ENCODE results near the gene NFATC2.
A peak's percentile ranks its signal among the peaks of the same experiment; 100 is the strongest.

Gene NFATC2

DNA sequence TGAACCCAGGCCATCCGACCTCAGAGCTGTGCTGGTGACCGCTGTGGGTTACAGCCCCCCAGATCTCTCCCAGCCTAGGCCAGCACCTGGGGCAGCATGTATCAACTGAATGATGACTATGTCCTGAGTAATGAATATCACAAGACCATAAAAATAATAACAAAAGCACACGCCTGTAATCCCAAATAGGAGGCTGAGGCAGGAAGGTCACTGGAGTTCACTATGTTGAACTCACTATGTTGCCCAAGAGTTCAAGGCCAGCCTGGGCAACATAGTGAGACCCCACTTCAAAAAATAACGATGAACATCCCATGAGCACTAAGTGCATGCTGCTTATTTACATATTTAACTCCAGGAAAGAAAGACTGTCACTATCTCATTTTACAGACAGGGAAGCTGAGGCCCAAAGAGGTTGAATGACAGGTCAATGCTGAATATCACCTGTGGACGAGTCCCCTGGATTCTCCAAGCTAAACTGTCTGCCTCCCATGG is 92.3 kb downstream of the NFATC2 start:
- DNase-seq: no peak

DNA sequence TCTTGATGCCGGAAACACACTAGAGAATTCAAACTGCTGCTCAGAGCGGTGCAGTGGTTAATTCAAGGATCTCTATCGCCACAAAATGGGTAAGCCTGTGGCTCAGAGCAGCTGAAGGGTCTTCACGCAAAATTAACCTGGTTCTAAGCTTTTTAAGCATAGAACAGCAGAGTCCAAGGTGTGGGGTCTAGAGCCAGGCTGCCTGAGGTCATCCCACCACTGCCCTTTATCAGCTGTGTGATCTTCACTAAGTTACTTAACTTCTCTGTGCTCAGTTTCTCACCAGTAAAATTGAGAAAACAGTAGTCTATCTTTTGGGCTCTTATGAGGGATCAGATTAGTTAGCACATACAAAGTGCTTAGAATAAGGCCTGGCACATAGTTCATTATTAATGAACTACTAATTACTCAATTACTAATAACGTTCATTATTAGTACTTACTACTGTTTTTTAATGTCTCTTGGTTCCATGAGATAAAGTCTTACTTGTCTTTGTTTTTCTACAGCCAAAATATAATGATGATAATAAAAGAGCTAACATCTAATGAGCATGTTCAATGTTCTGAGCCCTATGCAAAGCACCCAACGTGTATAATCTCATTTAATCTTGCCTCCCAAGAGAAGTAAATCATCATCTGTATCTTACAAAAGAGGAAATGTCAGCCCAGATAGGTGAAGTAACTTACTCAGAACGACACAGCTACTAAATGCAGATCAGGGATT is 92.9 kb downstream of the NFATC2 start:
- no peak for DNase-seq

DNA sequence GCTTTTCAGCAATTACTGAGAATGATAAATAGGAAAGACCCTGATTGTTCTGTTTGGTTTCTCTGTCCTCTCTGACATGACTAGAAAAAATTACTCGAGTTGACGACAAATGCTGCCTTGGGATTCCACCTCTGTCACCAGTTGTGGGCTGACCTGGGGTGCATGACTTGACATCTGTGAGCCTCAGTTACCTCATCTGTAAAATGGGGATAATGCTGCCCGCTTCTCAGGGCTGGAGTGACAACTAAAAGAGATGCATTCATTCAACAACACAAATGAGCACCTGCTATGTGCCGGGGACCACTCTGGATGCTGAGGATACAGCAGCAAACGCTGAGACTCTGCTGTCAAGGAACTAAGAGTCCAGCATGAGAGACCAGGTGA is 94.8 kb downstream of the NFATC2 start:
- no peak for DNase-seq

DNA sequence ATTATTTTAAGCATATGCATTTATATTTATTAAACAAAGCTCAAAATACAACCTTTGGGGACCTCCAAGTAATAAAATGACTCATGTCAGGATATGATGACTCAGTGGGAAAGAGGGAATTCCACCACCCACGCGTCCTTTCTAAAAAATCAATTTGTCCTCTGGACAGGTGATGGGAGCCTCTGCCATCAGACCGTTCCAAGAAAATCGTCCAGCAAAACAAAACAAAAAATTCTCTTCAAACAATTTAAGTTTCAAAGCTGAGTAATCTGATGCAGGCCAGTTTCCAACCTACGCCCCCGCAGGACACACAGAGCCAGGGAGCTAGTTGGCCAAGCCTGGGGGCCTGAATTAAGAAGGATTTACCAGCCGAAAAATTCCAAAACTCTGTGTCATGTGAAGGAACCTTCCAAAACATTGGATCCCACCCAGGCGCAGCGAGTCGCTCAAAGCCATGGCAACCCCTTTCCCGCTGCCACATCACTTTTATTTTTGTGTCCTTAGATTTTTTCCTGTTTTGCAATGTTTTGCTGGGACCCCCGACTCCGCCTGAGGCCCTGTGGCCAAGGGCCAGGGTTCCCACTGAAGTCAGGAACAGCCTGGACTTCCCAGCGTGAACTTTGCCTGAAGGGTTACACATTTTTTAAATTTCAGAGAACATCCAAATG is 95.3 kb downstream of the NFATC2 start:
- no peak for DNase-seq

DNA sequence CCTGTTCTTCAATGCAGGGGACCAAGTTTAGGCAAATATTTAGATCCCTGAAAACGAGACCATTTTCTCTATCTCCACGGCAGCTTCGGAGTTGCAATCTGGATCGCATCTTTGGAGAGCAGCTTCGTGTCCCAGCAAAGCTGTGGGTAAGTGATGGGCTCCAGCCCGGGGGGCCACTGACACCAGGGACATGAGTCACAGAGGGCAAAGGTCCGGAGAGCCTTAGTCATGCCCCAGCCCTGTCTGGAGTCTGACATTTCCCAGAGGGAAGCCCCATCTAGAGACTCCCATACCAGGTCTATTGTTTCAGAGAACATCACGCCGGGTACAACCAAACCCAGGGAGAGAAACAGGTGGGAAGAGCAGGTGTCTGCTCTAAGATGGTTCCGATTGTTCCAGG is 95.9 kb downstream of the NFATC2 start:
- no peak for DNase-seq

DNA sequence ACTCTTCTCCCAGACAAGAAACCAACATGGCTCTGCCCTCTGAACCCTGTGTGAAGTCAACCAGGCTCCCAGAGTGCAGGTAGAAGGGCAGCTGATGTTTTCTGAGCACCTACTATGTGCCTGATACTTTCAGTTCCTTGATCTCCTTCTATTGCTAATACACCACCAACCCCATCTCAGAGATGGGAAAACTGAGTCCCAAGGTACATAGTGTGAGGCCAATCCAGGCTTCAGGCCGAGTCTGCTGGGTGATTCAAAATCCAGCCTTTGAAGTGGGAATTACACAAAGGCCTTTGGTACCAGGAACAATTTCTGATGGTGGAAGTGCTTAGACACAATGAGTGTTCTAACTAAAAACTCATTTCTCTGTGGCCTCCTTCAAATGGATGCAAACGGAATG is 96.3 kb downstream of the NFATC2 start:
- no peak for DNase-seq

DNA sequence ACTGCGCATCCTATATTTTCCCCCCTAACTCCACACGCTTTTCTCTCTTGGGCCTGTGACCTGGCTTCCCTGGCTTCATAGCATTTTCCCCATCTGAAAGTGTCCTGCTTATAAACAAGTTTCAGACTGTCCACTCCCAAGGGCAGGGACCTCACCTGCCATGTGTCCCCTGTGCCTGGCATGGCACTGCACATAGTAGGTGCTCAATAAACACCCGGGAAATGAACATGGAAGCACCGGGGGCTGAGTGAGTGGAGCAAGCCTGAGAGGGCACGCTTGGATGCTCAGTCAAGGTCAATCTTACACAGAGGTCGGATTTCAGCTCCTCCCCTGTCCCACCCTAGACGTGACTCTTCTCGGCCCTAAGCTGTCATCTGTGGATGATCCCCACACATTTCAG is 96.9 kb downstream of the NFATC2 start:
- DNase-seq: no peak

DNA sequence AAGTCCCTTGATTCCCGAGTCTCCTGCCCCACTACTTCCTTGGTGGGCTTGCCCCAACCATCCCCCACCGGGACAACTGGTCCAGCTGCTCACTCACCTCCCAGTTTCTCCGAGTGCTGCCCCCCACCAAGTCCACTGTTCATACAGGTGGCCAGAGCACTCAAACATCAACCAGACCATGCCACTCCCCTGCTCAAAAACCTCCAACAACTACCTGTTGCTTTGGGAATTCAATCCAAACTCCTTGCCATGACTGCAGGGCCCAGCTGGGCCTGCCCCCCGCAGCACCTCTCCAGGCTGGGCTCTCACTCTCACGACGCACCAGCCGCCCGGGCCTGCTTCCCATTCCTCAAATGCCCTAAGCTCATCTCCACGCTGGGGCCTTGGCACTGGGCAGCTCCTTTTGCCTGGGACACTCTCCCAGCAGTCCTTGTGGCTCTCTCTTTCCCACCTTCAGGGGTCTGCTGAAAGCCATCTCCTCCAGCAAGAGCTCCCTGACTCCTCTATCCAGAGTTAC is 97.5 kb downstream of the NFATC2 start:
- DNase-seq: no peak

DNA sequence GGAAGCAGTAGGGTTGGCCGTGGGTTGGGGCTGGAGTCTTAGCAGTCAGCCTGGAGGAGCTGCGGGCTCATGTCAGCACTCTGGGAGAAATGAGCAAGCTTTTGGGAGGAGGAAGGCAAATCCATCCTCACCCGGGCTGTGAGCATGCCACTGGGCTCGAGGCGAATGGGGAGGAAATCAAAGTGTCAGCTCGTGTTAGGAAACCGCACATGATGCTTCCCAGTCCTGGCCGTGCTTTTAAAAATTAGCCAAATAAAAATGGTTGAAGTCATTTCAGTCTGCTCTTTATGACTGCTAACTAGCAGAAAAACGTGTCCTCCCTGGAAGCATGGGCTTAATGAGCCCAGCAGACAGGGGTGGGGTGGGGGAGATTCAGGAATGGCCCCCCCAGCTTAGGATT is 98.1 kb downstream of the NFATC2 start:
- no peak for DNase-seq

DNA sequence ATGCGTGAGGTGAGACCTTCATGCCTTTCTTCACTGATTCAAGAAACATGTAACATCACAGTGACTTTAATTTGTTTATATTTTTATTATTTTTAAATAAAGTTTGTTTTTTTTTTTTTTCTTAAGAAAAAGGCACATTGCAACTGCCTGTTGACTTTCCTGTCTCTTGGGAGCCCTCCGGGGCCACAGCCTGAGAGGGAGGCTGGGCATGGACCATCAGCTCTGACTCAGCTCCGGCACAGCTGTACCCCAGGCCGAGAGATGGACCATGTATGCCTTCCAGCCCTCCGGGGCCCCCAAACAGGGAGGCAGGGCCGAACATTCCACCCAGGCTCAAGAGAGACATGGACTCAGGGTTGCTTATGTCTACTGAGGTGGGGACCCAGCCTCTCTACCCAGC is 99.9 kb downstream of the NFATC2 start:
- no peak for DNase-seq

DNA sequence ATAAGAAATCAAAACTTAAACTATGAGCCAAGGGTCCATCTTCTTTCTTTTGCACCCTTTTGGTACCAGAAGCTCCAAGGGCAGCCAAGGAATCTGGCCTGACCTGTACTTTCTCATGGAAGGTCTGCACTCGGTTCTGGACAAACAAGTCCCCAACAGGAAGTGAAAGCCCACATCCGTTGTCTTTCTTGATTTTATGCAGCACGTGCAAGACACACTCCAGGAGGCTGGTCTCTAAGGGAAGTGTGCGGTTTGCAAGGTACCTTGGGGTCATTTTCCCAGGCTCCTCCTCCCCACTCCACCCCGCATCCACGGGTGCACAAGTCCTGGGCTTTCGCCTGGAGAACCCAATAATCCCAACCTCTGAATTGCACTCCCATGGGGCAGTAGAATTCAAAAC is 101.9 kb downstream of the NFATC2 start:
- peak in 1 of 5 experiments; percentile 73 for DNase-seq

DNA sequence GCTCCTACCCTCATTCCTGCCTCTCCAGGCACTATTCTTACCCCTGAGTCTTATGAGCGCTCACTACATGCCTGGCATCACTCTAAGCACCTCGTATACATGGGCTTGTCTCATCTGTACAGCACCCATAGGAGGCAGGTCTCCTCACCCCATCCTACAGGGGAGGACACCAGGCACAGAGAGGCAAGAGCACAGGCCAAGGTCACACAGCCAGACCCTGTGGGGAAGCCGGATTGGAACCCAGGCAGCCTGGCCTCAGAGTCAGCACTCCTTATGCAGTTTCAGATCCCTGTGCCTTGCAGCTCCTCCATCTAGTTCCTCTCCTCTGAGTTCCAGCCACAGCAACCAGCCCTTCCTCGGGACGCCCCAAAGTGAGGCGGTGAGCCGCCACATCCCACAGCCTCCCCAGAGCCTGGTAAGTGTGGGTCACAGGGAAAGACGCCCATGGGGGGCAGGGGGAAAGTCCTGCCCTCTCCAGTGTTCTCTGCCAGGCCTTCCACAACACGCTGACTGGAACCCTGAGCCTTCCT is 103.3 kb downstream of the NFATC2 start:
- no peak for DNase-seq

DNA sequence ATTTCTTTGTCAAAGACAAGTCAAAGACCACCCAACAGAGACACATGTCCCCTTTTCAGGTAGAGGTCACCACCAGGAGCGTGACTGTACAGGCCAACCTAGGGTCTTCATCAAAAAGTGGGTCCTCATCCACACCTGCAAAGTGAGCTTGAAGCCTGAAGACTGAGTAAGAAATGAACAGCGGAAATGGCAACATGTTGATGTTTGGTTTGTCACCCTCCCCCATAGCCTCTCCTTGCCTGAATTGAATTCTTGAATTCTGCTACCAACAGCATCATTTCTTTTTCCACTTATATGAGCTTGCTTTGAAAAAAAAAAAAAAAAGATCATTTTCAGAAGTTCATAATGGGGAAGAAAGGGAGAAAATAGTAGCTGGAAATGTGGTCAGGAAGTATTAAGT is 104.4 kb downstream of the NFATC2 start:
- peak in 1 of 5 experiments; percentile 38 for DNase-seq

DNA sequence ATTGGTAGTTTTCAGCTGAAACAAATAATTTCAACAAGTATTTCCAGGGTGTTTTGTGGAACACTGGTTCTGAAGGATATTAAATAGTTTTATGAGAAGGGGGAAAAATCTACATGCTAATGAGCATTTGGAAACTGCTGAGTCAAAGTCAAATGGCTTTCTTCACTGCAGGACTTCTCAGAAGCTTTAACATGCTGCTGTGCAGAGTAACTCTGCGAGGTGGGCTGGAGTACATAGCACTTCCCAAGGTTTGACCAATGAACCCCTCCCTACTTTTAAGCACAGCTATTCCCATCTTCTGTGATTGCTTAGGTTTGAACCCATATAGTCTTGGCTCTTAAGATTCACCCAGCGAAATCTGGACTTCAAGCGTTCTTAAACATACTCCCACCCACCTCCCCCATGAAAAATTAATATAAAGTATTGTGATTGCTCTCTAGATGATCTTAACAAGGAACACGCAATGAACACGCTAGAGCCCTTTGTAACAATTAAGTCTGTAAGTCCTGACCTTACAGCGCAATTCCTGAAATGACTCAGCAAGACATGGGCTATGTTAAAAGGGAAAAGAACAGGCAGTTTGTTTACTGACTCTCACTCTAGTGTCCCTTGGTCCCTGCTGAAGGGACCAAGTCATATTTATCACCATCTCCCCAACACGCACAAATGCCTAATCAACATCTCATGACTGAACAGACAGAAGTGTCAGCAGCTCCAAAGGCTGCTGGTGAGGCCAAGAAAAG is 105.2 kb downstream of the NFATC2 start:
- peak in 1 of 5 experiments; percentile 82 for DNase-seq

DNA sequence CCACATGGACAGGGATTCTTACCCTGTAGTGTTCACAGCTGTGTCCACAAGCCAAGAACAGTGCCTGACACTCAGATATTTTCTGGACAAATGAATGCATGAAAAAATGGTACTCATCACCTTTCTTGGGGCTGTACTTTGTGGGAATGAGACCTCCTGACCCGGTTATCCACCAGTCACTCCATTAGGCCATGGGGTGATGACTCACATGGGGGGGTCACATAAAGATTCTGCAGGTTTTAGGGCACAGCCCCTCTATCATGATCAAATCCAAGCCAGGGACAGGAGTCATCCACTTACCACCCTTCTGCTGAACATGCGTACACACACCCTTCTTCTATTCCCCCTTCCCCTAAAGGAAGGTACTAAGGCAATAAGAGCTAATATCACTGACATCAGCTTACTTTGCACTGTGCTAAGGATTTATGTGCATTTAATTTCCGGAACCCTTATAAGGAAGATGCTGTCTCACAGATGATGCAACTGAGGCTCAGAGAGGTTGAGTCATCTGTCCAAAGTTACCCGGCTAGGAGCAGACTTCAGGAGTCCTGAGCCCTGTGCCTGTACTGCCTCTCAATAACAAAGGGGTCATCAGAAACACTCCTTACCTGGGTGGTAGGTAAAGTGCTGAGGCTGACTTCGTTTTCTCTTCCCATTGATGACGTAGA is 107.8 kb downstream of the NFATC2 start:
- DNase-seq: no peak

DNA sequence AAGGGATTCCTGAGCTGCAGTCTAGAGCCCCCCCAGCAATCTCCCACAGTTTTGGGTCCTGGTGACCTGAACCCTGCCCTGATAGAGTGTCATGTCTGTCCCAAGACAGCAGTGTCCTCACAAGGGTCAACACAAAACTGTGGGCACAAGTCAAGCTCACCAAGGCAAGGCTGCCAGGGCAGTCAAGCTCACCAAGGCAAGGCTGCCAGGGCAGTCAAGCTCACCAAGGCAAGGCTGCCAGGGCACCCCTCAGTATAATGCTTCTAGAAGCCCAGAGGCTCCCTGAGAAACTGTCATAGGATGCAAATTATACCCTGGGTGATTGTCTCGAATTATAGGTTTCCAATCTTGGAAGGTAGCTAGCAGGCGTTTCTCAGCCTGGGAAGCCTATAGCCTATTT is 108.5 kb downstream of the NFATC2 start:
- DNase-seq: no peak

DNA sequence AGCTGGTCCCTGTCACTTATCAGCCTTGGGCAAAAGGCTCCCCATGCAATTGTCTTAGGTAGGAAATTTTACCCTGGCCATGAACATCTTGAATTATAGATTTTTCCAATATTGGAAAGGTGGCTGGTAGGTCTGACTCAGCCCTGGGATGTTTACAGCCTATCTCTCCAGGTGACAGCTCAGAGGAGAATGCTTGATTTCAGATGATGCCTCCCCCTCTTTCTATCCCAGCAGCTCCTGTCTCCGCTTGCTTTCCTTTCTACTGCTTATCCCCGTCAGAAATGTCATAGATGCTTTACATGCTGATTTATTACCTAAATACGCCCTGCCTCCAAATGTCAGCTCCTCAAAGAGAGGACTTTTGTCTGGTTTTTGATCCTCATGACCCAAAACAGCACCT is 109.6 kb downstream of the NFATC2 start:
- no peak for DNase-seq

DNA sequence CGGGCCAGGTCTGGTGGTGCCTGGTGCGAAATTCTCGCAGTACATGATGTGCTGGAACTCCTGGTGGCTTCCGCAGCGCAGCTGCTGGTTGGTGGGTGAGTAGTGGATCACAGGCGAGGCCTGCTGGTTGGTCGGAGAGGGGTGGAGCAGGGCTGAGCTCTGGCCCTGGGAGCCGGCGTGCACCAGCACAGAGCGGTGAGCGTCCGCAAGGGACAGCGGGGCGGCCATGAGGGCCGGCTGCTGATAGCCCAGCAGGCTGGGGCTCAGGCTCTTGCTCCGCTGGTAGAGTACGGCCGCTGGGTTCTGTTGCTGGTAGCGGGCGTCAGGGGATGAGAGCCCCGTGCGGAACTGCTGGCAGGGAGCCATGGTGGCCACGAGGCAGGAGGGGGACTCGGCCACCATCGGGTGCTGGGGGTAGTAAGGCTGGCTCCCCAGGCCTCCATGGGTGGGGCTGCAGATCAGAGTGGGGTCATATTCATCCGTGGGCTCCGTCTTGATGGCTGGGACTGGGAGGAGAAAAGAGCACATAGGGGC is 110.2 kb downstream of the NFATC2 start:
- DNase-seq: no peak

DNA sequence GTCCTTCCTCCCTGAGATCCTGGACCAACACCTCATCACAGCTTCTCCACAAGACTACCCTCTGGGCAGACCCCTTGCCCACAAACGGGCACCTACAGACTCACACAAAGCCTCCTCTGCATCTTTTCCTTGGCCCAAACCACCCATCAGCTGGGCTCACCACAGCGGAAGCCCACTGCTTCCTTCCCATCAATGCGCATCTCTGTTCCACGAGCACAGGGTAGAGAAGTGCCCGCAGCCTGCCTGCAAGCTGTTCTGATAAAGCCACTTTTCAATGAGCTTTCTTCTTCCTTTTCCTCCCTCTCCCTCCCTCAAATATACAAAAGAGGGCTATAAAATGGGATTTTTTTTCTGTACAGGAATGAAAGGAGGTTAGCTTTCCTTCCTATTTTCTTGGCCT is 111.2 kb downstream of the NFATC2 start:
- DNase-seq: peak in 2 of 5 experiments; percentile 24 to 68

DNA sequence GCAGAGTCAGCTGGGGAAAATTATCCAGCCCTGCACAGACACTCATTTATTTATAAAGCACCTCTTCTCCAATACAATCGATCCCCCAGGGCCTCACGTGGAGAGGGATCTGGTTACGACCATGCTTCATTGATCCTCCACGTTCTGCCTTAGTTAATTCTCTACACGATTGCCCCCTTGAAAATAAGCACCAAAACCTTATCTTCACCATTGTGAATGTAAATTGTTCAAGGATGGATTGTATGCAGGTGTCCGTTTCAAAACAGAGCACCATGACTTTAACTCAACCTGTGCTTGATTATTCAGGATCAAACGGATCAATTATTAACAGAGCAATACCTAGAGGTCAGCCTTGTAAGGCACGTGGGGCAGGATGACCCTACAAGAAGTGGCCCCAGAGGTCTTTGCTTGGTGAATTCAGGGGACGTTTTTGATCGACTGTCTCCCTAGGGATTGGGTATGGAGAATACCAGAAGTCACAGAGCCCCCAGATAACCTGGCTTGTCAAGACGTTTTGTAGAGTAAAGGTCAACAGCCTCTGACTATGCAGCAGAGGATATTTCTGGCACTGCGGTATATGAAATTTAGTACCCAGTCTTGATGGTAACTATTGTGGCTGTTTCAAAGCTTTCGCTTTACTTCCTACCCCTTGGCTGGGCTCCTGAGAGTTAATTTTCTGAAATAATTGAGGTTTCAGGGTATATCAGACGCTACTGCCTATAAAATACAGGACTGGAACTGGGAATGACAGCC is 112.1 kb downstream of the NFATC2 start:
- DNase-seq: no peak

DNA sequence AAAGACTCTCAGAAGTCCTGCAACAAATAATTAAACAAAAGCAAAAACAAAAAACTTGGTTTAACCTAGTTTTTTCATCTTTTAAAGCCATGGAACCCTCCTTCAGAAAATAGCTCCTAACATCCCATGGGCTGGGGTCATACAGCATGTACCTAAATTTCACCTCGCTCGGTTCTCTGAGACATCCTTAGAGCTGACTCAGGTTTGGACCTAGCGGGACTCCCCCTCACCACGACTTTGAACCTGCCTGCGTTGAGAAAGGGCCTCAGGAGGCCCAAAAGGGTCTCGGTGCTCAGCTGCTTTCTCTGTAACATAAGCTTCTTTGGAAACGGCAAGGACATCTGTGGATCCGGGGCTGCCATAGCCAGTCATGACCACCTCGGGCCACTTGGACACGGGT is 112.8 kb downstream of the NFATC2 start:
- no peak for DNase-seq

DNA sequence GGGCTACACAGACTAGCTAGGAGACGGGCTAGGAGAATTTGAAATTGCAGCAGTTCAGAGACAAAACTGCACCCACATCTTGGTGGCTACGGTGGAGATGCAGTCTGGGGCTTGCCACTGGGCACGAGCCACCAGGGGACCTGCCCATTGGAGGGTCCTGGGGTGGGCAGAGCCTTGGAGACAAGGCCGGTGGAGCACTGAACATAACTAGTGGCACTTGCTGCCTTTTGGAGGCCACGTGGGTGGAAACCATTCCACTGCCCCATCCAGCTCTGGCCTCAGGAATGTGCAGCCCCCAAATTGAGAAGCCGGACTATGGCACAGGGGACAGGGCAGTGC is 113.4 kb downstream of the NFATC2 start:
- DNase-seq: no peak
